MM.1S (cell line): ENCODE results near the gene PLCH2.

Source experiments
- DNase-seq: peaks from one replicate; pipeline ENCODE4 v3.0.0-alpha.2; 2015
- H2AFZ ChIP-seq: fragments of 300-600 bp; sonication (generic); 2 replicates; pipeline ENCODE4 v1.6.0; 2016; ENCODE audit warnings: antibody characterized with exemption, low read length
- H3F3A ChIP-seq: fragments of 300-600 bp; sonication (generic); 2 replicates; pipeline ENCODE4 v1.6.1; 2016; ENCODE audit warnings: mild to moderate bottlenecking, antibody characterized with exemption, low read length, moderate library complexity, mixed read lengths; ENCODE audit not compliant: insufficient read depth
- H3K27ac ChIP-seq: fragments of 300-600 bp; sonication (generic); 2 replicates; pipeline ENCODE4 v1.5.1; 2016; ENCODE audit warnings: mild to moderate bottlenecking, low read length
- H3K27me3 ChIP-seq: fragments of 300-600 bp; sonication (generic); replicated peaks from 2 replicates; pipeline ENCODE4 v1.6.0; 2016; ENCODE audit warnings: low read length; ENCODE audit not compliant: insufficient read depth
- H3K36me3 ChIP-seq: fragments of 300-600 bp; sonication (generic); replicated peaks from 2 replicates; pipeline ENCODE4 v1.6.1; 2016; ENCODE audit warnings: mild to moderate bottlenecking, low read length, mixed read lengths; ENCODE audit not compliant: insufficient read depth
- H3K4me1 ChIP-seq: fragments of 300-600 bp; sonication (generic); 2 replicates; pipeline ENCODE4 v1.6.1; 2016; ENCODE audit warnings: low read length, mixed read lengths
- H3K4me2 ChIP-seq: fragments of 300-600 bp; sonication (generic); 2 replicates; pipeline ENCODE4 v1.6.0; 2016; ENCODE audit warnings: low read depth, low read length
- H3K4me3 ChIP-seq: fragments of 300-600 bp; sonication (generic); 2 replicates; pipeline ENCODE4 v1.5.1; 2016; ENCODE audit warnings: low read length, mixed read lengths
- H3K79me2 ChIP-seq: fragments of 300-600 bp; sonication (generic); 2 replicates; pipeline ENCODE4 v1.6.1; 2016; ENCODE audit warnings: mixed run types, low read length, mixed read lengths
- H3K9ac ChIP-seq: fragments of 300-600 bp; sonication (generic); 2 replicates; pipeline ENCODE4 v1.6.1; 2016; ENCODE audit warnings: low read length, mixed read lengths
- H3K9me2 ChIP-seq: fragments of 300-600 bp; sonication (generic); replicated peaks from 2 replicates; pipeline ENCODE4 v1.6.1; 2016; ENCODE audit warnings: mild to moderate bottlenecking, low read length, mixed read lengths; ENCODE audit not compliant: insufficient read depth
- H3K9me3 ChIP-seq: fragments of 300-600 bp; sonication (generic); replicated peaks from 2 replicates; pipeline ENCODE4 v1.6.1; 2016; ENCODE audit warnings: mild to moderate bottlenecking, low read length, mixed read lengths; ENCODE audit not compliant: insufficient read depth
- H4K20me1 ChIP-seq: fragments of 300-600 bp; sonication (generic); 2 replicates; pipeline ENCODE4 v1.6.1; 2016; ENCODE audit warnings: mild to moderate bottlenecking, low read length, moderate library complexity, mixed read lengths; ENCODE audit not compliant: insufficient read depth
- EZH2 ChIP-seq: fragments of 300-600 bp; sonication (generic); optimal IDR thresholded peaks from 2 replicates; pipeline ENCODE3; 2017; ENCODE audit warnings: low read depth, mild to moderate bottlenecking, antibody characterized with exemption, low read length, mixed read lengths
- EZH2phosphoT487 ChIP-seq: fragments of 300-600 bp; sonication (generic); IDR thresholded peaks from 2 replicates; pipeline ENCODE4 v1.6.1; 2018; ENCODE audit warnings: antibody characterized with exemption, low read length
- TF ChIP-seq, protein P1 (sequence below): fragments of 300-600 bp; sonication (generic); IDR thresholded peaks from 2 replicates; pipeline ENCODE4 v1.5.1; 2016; ENCODE audit warnings: antibody characterized with exemption, low read length, mixed read lengths

The PLCH2 gene

DNA sequence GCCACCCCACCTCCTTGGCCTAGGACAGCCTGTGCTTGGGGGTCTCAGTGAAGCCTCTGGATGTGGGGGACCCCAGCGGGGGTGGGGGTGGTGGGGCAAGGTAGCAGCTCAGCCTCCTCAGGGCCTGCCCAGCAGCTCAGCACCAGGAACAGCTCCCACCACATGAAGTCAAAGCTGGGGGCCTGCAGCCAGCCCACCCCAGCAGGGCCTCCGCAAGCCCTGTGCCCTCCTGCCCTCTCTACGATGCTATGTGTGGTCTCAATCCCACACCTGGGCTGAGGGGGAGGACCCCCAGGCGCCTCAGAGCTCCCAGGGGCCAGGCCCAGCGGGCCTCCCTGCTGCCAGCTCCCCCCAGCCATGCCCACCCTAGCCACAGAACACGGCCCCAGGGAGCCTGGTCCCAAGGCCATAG lies 31.7 kb downstream of the PLCH2 start:
- H4K20me1 ChIP-seq: no peaks in the 10 kb centered on the region
- peaks cover 4% of the 10 kb centered on the region; the same call in 1 of the 2 replicates for H3K27me3 ChIP-seq
- H3K4me1 ChIP-seq: no peaks in the 10 kb centered on the region
- no peaks in the 10 kb centered on the region for H3F3A ChIP-seq
- H3K9me2 ChIP-seq: no peaks in the 10 kb centered on the region
- H3K9ac ChIP-seq: no peak overlapping the region
- H2AFZ ChIP-seq: no peak overlapping the region
- no peaks in the 10 kb centered on the region for H3K79me2 ChIP-seq
- H3K9me3 ChIP-seq: no peaks in the 10 kb centered on the region
- TF ChIP-seq, protein P1, sequence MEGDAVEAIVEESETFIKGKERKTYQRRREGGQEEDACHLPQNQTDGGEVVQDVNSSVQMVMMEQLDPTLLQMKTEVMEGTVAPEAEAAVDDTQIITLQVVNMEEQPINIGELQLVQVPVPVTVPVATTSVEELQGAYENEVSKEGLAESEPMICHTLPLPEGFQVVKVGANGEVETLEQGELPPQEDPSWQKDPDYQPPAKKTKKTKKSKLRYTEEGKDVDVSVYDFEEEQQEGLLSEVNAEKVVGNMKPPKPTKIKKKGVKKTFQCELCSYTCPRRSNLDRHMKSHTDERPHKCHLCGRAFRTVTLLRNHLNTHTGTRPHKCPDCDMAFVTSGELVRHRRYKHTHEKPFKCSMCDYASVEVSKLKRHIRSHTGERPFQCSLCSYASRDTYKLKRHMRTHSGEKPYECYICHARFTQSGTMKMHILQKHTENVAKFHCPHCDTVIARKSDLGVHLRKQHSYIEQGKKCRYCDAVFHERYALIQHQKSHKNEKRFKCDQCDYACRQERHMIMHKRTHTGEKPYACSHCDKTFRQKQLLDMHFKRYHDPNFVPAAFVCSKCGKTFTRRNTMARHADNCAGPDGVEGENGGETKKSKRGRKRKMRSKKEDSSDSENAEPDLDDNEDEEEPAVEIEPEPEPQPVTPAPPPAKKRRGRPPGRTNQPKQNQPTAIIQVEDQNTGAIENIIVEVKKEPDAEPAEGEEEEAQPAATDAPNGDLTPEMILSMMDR: no peak
- TF ChIP-seq EZH2 (no peak), EZH2phosphoT487 (no peak)
- H3K27ac ChIP-seq: no peak overlapping the region
- no peak for DNase-seq
- no peak overlapping the region for H3K4me3 ChIP-seq
- H3K36me3 ChIP-seq: 0 out of 2 replicates have a peak, but pooled peaks cover 3% of the 10 kb centered on the region
- H3K4me2 ChIP-seq: no peak overlapping the region

DNA sequence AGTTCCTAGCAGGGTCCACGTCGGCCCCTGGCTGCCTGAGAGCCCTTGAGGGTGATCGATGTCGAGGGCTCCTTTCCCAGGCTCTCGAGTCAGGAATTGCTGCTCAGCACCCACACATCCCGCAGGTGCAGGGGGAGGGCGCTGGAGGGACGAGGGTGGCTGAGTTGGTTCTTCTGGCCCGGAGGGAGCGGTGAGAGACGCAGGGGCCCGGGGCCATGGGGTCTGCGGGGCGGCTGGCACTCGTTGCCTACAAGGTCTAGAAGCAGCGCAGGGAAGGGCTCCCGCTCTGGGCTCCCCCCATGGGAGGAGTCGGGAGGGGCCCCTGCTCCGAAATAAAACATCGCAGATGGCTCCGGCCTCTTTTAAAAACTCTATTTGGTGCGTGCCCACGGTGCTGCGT lies 32.1 kb downstream of the PLCH2 start:
- no peak for DNase-seq
- Histone ChIP-seq H3K36me3 (0 out of 2 replicates have a peak, but pooled peaks cover 3% of the 10 kb centered on the region), H3K79me2 (no peaks in the 10 kb centered on the region)

DNA sequence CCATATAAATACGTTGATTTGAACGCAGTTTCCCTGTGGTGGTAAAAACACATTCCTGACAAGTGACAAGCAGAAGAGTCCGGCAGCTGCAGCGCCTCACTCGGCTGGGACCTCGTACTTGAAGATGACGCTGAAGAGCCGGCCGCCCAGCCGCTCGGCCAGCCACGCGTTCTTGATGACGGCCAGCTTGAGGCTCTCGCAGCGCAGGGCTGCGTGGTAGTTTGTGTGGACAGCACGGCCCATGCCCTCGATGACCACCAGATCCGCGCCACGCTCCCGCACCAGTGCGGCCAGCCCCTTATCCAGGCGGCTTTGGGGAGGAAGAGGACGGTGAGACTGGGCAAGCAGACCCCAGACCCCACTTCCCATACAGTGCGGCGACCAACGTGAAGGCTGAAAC lies 32.7 kb downstream of the PLCH2 start:
- Histone ChIP-seq H3K4me2 (no peak overlapping the region), H3K4me3 (no peak overlapping the region), H3K9me3 (no peaks in the 10 kb centered on the region), H4K20me1 (no peaks in the 10 kb centered on the region), H3K27me3 (no peaks in the 10 kb centered on the region), H2AFZ (no peak overlapping the region), H3K27ac (no peak overlapping the region), H3K4me1 (no peaks in the 10 kb centered on the region), H3K9ac (no peak overlapping the region), H3K79me2 (no peaks in the 10 kb centered on the region), H3K36me3 (0 out of 2 replicates have a peak, but pooled peaks cover 3% of the 10 kb centered on the region), H3F3A (no peaks in the 10 kb centered on the region), H3K9me2 (no peaks in the 10 kb centered on the region)
- no peak for DNase-seq
- TF ChIP-seq EZH2: no peak
- TF ChIP-seq, protein P1: no peak
- no peak for TF ChIP-seq EZH2phosphoT487

More for the DNA sequence above, 32.1 kb downstream of the PLCH2 start:
- H3K27ac ChIP-seq: no peak overlapping the region
- TF ChIP-seq EZH2: no peak
- no peak for TF ChIP-seq EZH2phosphoT487
- TF ChIP-seq, protein P1: no peak
- no peak overlapping the region for H3K4me2 ChIP-seq
- no peaks in the 10 kb centered on the region for H3K27me3 ChIP-seq
- no peak overlapping the region for H3K9ac ChIP-seq
- H3K4me3 ChIP-seq: no peak overlapping the region
- no peaks in the 10 kb centered on the region for H3K9me2 ChIP-seq
- no peaks in the 10 kb centered on the region for H3F3A ChIP-seq
- H2AFZ ChIP-seq: no peak overlapping the region
- no peaks in the 10 kb centered on the region for H4K20me1 ChIP-seq
- no peaks in the 10 kb centered on the region for H3K4me1 ChIP-seq
- H3K9me3 ChIP-seq: no peaks in the 10 kb centered on the region
